ENCODE data around the gene CD244. TPM values are rescaled to one million over a fixed set of nuclear protein-coding genes. Genes with fewer than 3 reads are reported as not detected.

The CD244 gene
- total RNA-seq, 1 donor from 2014 or later = not detected

DNA sequence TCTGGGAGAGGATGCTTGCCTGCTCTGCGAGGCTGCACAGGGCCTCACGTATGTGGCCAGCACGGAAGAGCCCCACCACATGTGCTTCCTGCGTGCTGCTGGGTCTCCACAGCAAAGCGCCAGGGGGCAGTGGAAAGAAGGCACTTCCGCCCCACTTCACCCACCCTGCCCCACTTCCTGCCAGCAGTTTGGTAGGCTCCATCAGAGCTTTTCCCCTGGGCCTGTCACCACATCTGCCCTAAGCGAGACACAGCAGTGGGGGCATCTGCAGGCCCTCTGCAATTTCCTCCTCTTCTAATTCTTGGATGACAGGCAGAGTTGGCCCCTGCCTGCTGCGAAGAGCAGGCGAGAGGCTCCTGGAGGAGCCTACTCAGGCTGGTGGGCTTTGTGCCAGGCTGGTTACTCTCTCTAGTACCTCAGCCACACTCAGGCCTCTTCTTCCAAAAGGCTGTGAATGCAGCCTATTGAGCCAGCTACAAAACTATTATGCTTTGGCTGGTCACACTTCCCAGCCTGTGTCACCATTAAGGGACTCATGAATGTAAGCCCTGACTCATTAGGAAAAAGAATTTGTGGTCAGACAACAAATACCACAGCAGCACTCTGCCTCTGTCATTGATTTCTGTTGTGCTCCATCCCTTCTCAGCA lies 25.0 kb downstream of the CD244 start:
- TF ChIP-seq, protein P1, sequence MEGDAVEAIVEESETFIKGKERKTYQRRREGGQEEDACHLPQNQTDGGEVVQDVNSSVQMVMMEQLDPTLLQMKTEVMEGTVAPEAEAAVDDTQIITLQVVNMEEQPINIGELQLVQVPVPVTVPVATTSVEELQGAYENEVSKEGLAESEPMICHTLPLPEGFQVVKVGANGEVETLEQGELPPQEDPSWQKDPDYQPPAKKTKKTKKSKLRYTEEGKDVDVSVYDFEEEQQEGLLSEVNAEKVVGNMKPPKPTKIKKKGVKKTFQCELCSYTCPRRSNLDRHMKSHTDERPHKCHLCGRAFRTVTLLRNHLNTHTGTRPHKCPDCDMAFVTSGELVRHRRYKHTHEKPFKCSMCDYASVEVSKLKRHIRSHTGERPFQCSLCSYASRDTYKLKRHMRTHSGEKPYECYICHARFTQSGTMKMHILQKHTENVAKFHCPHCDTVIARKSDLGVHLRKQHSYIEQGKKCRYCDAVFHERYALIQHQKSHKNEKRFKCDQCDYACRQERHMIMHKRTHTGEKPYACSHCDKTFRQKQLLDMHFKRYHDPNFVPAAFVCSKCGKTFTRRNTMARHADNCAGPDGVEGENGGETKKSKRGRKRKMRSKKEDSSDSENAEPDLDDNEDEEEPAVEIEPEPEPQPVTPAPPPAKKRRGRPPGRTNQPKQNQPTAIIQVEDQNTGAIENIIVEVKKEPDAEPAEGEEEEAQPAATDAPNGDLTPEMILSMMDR (IDR thresholded peaks at IDR 0.05; ENCODE audit: unreplicated experiment) = no peak
- no peaks in the 10 kb centered on the region for H3K27me3 Mint-ChIP-seq
- no peak overlapping the region for H3K4me3 Mint-ChIP-seq (ENCODE audit: low read depth)
- no peak overlapping the region for H3K27ac Mint-ChIP-seq
- H3K9me3 Mint-ChIP-seq (ENCODE audit: low read depth) = no peaks in the 10 kb centered on the region
- no peaks in the 10 kb centered on the region for H3K36me3 Mint-ChIP-seq (ENCODE audit: insufficient read depth)
- DNase-seq (ENCODE audit: low spot score, unreplicated experiment) = no peak
- H3K4me1 Mint-ChIP-seq (ENCODE audit: low read depth) = peaks cover 3% of the 10 kb centered on the region

- Mint-ChIP-seq H3K27me3 (no peaks in the 10 kb centered on the region), H3K27ac (no peak overlapping the region), H3K36me3 (ENCODE audit: insufficient read depth) (no peaks in the 10 kb centered on the region), H3K4me3 (ENCODE audit: low read depth) (no peak overlapping the region), H3K9me3 (ENCODE audit: low read depth) (no peaks in the 10 kb centered on the region), H3K4me1 (ENCODE audit: low read depth) (peaks cover 3% of the 10 kb centered on the region)
- TF ChIP-seq, protein P1 (IDR thresholded peaks at IDR 0.05; ENCODE audit: unreplicated experiment) = no peak
- DNase-seq (ENCODE audit: low spot score, unreplicated experiment) = no peak
These were observed 25.6 kb downstream of the CD244 start for GRCh38 chr1:160836981-160837557.

GRCh38 chr1:160836561-160836960 lies 26.1 kb downstream of the CD244 start:
- Mint-ChIP-seq H3K27me3 (no peaks in the 10 kb centered on the region), H3K4me3 (ENCODE audit: low read depth) (no peak overlapping the region), H3K36me3 (ENCODE audit: insufficient read depth) (no peaks in the 10 kb centered on the region), H3K4me1 (ENCODE audit: low read depth) (peaks cover 3% of the 10 kb centered on the region), H3K9me3 (ENCODE audit: low read depth) (no peaks in the 10 kb centered on the region), H3K27ac (no peak overlapping the region)
- DNase-seq (ENCODE audit: low spot score, unreplicated experiment) = no peak
- TF ChIP-seq, protein P1 (IDR thresholded peaks at IDR 0.05; ENCODE audit: unreplicated experiment) = no peak

DNA sequence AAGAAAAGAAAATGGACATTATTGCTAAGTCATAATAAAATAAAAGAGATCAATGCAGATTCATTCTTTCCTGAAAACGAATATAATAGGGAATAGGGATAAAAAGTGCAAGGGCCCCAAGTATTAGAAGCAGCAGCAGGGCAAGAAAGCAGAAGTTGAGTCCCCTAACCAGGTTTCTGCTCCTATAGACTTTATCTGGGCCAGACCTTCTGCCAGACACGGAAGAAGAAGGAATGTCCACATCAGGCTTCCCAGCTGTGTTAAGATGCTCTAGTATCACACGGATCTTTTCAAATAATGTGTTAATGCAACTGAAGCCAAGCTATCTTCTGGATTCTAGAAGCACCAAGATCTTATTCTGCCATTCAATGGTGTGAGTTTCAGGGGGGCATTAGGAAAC lies 26.9 kb downstream of the CD244 start:
- Mint-ChIP-seq H3K36me3 (ENCODE audit: insufficient read depth) (no peaks in the 10 kb centered on the region), H3K4me3 (ENCODE audit: low read depth) (no peak overlapping the region), H3K9me3 (ENCODE audit: low read depth) (no peaks in the 10 kb centered on the region), H3K27me3 (no peaks in the 10 kb centered on the region), H3K27ac (no peak overlapping the region), H3K4me1 (ENCODE audit: low read depth) (peaks cover 3% of the 10 kb centered on the region)
- DNase-seq (ENCODE audit: low spot score, unreplicated experiment) = no peak
- TF ChIP-seq, protein P1 (IDR thresholded peaks at IDR 0.05; ENCODE audit: unreplicated experiment) = no peak

GRCh38 chr1:160834945-160835565 lies 27.6 kb downstream of the CD244 start:
- DNase-seq (ENCODE audit: low spot score, unreplicated experiment) = no peak

More at GRCh38 chr1:160834945-160835565, 27.6 kb downstream of the CD244 start:
- no peaks in the 10 kb centered on the region for H3K27me3 Mint-ChIP-seq
- no peaks in the 10 kb centered on the region for H3K9me3 Mint-ChIP-seq (ENCODE audit: low read depth)
- H3K36me3 Mint-ChIP-seq (ENCODE audit: insufficient read depth) = no peaks in the 10 kb centered on the region
- TF ChIP-seq, protein P1 (IDR thresholded peaks at IDR 0.05; ENCODE audit: unreplicated experiment) = peak; percentile 77
- H3K4me3 Mint-ChIP-seq (ENCODE audit: low read depth) = no peak overlapping the region
- peaks cover 3% of the 10 kb centered on the region for H3K4me1 Mint-ChIP-seq (ENCODE audit: low read depth)
- H3K27ac Mint-ChIP-seq = no peak overlapping the region
